ENCODE results near the gene DNAAF5. TPM values are rescaled to one million over a fixed set of nuclear protein-coding genes. Genes with fewer than 3 reads are reported as not detected.
A peak's percentile ranks its signal among the peaks of the same experiment; 100 is the strongest.

Gene DNAAF5
- total and polyA plus RNA-seq, 2 of the 4 experiments (the other 2 are of a cell fraction), result 12.4 to 32.6 TPM

DNA sequence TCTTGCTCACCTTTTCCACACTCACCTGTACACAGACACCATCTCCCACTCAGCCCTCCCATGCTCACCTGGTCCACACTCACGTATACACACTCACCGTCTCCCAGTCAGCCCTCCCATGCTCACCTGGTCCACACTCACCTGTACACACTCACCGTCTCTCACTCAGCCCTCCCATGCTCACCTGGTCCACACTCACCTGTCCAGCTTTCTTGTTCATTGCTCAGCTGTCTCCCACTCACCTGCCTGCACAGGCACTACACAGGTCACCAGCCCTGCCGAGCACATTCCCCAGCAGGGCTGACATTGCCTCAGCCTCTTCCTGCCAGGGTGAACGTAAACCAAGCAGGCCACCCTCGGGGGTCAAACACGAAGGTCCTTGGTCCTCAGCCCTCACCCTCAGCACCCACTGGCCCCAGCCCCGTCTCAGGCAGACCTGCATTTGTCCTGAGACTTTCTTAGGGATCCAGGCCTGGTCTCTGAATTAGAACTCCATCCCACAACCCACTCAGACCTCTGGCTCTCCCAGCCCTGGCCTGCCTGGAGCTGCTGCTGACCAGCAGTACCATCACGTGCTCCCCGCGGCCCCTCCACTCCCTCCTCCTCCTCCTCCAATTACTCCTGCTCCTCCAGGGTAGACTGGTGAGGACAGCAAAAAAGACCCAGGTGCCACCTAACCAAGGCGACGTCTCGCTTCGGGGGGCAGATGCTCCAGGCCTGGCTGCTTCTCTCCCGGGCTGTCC lies 12.8 kb upstream of the DNAAF5 start (continued):
- TF ChIP-seq RCOR1 (IDR thresholded peaks at IDR 0.05; ENCODE audit: insufficient replicate concordance, low read length), result no peak

DNA sequence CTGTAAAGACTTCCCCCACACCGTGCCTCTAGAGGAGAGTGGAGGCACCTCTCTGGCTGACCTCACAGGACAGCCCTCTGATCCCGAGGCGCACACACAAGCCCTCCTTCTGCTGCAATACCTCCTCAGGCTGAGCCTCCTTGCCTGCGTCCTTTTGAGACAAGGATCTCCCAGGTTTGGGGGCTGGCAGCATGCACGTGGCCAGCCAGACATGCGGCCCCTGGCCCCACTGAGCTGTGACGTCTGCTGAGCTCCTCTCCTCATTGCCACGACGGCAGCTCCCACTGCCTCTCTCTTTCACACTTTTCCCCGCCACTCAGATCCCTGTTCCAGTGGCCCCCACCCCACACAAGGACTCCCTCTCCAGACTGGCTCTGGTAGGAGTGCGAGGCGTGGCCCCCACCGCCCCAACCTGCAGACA lies 12.2 kb upstream of the DNAAF5 start:
- H2BK20ac ChIP-seq (ENCODE audit: low read depth, low read length), result no peak overlapping the region
- ATAC-seq (ENCODE audit: low read depth) (no peak), DNase-seq (no peak)
- no peak overlapping the region for H3K4me2 ChIP-seq (ENCODE audit: low read depth, low read length)
- H4K20me1 ChIP-seq (ENCODE audit: insufficient read depth, low read length), result peaks cover 5% of the 10 kb centered on the region; the same call in 1 of the 2 replicates
- H3K4ac ChIP-seq (ENCODE audit: low read depth, low read length), result no peak overlapping the region
- H3K36me3 ChIP-seq (ENCODE audit: control insufficient read depth, insufficient read depth, low read length), result 0 out of 2 replicates have a peak, but pooled peaks cover 1% of the 10 kb centered on the region
- 92% methylated on average over 7 of the region's 13 CpGs; no CpG with 5 or more reads in 1 of the 2 experiments for WGBS, 2 experiments (ENCODE audit: extremely low coverage in 2 of 2, insufficient read length in 1 of 2)
- peak overlapping the region; percentile 24 for H2AK9ac ChIP-seq (replicated peaks; ENCODE audit: low read depth, low read length, poor library complexity)
- H3K27ac ChIP-seq (ENCODE audit: insufficient read depth, low read length), result no peak overlapping the region
- no TSS peak for BruUV-seq (replicated peaks)
- no peaks in the 10 kb centered on the region for H3K9me1 ChIP-seq (ENCODE audit: insufficient read depth, low read length)
- no peak overlapping the region for H4K91ac ChIP-seq (ENCODE audit: insufficient read depth, low read depth, low read length)
- no peak overlapping the region for H2BK120ac ChIP-seq (ENCODE audit: low read depth, low read length)
- no peak overlapping the region for H2AK5ac ChIP-seq (ENCODE audit: low read depth, low read length)
- in situ Hi-C loops (cut with MboI; ENCODE audit: low sequenced_read_pairs), result no loop called here
- TF ChIP-seq SMC3 (IDR thresholded peaks at IDR 0.05; ENCODE audit: low read depth, low read length), result no peak
- no peak for TF ChIP-seq RAD21 (IDR thresholded peaks at IDR 0.05; ENCODE audit: low read length)
- no peak for TF ChIP-seq RFX5 (IDR thresholded peaks at IDR 0.05; ENCODE audit: low read depth, low read length)
- TF ChIP-seq, protein P1, sequence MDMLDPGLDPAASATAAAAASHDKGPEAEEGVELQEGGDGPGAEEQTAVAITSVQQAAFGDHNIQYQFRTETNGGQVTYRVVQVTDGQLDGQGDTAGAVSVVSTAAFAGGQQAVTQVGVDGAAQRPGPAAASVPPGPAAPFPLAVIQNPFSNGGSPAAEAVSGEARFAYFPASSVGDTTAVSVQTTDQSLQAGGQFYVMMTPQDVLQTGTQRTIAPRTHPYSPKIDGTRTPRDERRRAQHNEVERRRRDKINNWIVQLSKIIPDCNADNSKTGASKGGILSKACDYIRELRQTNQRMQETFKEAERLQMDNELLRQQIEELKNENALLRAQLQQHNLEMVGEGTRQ (IDR thresholded peaks at IDR 0.05; ENCODE audit: low read depth, low read length), result no peak
- TF ChIP-seq MAZ (IDR thresholded peaks at IDR 0.05; ENCODE audit: borderline replicate concordance, low read depth, low read length), result no peak
- TF ChIP-seq NFE2L2 (IDR thresholded peaks at IDR 0.05; ENCODE audit: low read depth, low read length), result no peak
- no peak for TF ChIP-seq MAFK (IDR thresholded peaks at IDR 0.05; ENCODE audit: low read depth, low read length)
- no peak for TF ChIP-seq CHD1 (IDR thresholded peaks at IDR 0.05; ENCODE audit: low read depth, low read length)
- no peak for TF ChIP-seq POLR2A (IDR thresholded peaks at IDR 0.05; ENCODE audit: low read depth, low read length)
- H3K9ac ChIP-seq (ENCODE audit: low read depth, low read length), result no peak overlapping the region
- POLR2A ChIA-PET (ENCODE audit: unreplicated experiment), result no interaction called here
- H2BK5ac ChIP-seq (ENCODE audit: low read depth, low read length, poor library complexity, severe bottlenecking), result no peak overlapping the region
- peaks cover 3% of the 10 kb centered on the region; the same call in 1 of the 2 replicates for H3K4me1 ChIP-seq (ENCODE audit: control insufficient read depth, insufficient read depth, low read length)
- H3K79me1 ChIP-seq (ENCODE audit: low read depth in 1 of 2, low read length in 2 of 2), result no peaks in the 10 kb centered on the region
- no peak overlapping the region for H2BK15ac ChIP-seq (ENCODE audit: low read depth, low read length)
- H3K23ac ChIP-seq (ENCODE audit: low read depth, low read length), result no peak overlapping the region
- H3K56ac ChIP-seq (ENCODE audit: extremely low read depth, insufficient read depth, low read length), result no peak overlapping the region
- no peak overlapping the region for H3K4me3 ChIP-seq (ENCODE audit: insufficient read depth, low read depth, low read length)
- no peak overlapping the region for H4K8ac ChIP-seq (ENCODE audit: low read depth in 2 of 2, low read length in 2 of 2)
- H3K14ac ChIP-seq (replicated peaks; ENCODE audit: low read depth, low read length), result no peak overlapping the region
- dilution Hi-C loops (cut with HindIII; ENCODE audit: low sequenced_read_pairs, unreplicated experiment), result no loop called here
- peaks cover 4% of the 10 kb centered on the region; the same call in 1 of the 2 replicates for H3K27me3 ChIP-seq (ENCODE audit: control insufficient read depth, insufficient read depth, low read length)
- H3K9me3 ChIP-seq (ENCODE audit: control insufficient read depth, insufficient read depth, low read length), result 0 out of 2 replicates have a peak, but pooled peaks cover 3% of the 10 kb centered on the region
- intact Hi-C loops (cut with micrococcal nuclease), result no loop called here
- H3K18ac ChIP-seq (ENCODE audit: low read depth, low read length), result no peak overlapping the region
- no peak overlapping the region for H2AFZ ChIP-seq (replicated peaks; ENCODE audit: low read length, poor library complexity)
- CTCF ChIA-PET, result no interaction called here
- no peak overlapping the region for H4K5ac ChIP-seq (ENCODE audit: low read depth, low read length)
